Suprapubic skin (tissue), 4 donors: ENCODE measurements around the gene GATAD2B.

ENCODE experiments used
- EP300 ChIP-seq: sonication (generic); formaldehyde crosslinking; IDR thresholded peaks from one replicate; pipeline ENCODE4 v1.6.1; 2017; ENCODE audit warnings: antibody characterized with exemption
- POLR2A ChIP-seq, 2 donors: fragments of 450-650 bp; IDR thresholded peaks; one replicate each; pipeline ENCODE4 v1.6.1; 2017; ENCODE audit warnings: antibody characterized with exemption in 2 of 2, mild to moderate bottlenecking in 2 of 2, moderate library complexity in 2 of 2
- POLR2AphosphoS5 ChIP-seq, 3 donors: sonication (generic); formaldehyde crosslinking; IDR thresholded peaks; one replicate each; pipeline ENCODE4 v1.6.1; 2017; ENCODE audit warnings: antibody characterized with exemption in 3 of 3
- TF ChIP-seq, protein P1 (sequence below), 2 donors: fragments of 200-600 bp in 1 of 2; fragments of 450-650 bp in 1 of 2; sonication (generic) in 1 of 2; IDR thresholded peaks; one replicate each; pipeline ENCODE4 v1.5.1; 2016 to 2019; ENCODE audit warnings: antibody characterized with exemption in 2 of 2, mild to moderate bottlenecking in 1 of 2, moderate library complexity in 1 of 2

- TF ChIP-seq, protein P1, sequence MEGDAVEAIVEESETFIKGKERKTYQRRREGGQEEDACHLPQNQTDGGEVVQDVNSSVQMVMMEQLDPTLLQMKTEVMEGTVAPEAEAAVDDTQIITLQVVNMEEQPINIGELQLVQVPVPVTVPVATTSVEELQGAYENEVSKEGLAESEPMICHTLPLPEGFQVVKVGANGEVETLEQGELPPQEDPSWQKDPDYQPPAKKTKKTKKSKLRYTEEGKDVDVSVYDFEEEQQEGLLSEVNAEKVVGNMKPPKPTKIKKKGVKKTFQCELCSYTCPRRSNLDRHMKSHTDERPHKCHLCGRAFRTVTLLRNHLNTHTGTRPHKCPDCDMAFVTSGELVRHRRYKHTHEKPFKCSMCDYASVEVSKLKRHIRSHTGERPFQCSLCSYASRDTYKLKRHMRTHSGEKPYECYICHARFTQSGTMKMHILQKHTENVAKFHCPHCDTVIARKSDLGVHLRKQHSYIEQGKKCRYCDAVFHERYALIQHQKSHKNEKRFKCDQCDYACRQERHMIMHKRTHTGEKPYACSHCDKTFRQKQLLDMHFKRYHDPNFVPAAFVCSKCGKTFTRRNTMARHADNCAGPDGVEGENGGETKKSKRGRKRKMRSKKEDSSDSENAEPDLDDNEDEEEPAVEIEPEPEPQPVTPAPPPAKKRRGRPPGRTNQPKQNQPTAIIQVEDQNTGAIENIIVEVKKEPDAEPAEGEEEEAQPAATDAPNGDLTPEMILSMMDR (IDR thresholded peaks at IDR 0.05), result no peak
- TF ChIP-seq POLR2AphosphoS5 (IDR thresholded peaks at IDR 0.05) (no peak), POLR2A (IDR thresholded peaks at IDR 0.05) (no peak), EP300 (no peak)
Measured at GRCh38 chr1:153869486-153869885, 53.3 kb downstream of the GATAD2B start.
